ENCODE measurements around the gene ATOSA. TPM values are rescaled to one million over a fixed set of nuclear protein-coding genes. Genes with fewer than 3 reads are reported as not detected.
A peak's percentile ranks its signal among the peaks of the same experiment; 100 is the strongest.

Gene ATOSA
- total and polyA plus RNA-seq, 2 donors from 2014 or later = 17.3 to 38.2 TPM

GRCh38 chr15:52677593-52678467 lies 1.4 kb downstream of the ATOSA start:
- Histone ChIP-seq H3K27ac (ENCODE audit: low read depth in 2 of 2, low read length in 2 of 2) (peak overlapping the region; percentile 98), H3K4me1 (ENCODE audit: control insufficient read depth in 2 of 3, insufficient read depth in 2 of 3, low read depth in 1 of 3, low read length in 3 of 3) (peaks cover 0 to 5% (median 2%) of the 10 kb centered on the region in 3 donors), H3K27me3 (ENCODE audit: control insufficient read depth, insufficient read depth, low read length) (no peaks in the 10 kb centered on the region), H3K9me3 (ENCODE audit: control insufficient read depth in 2 of 3, insufficient read depth in 1 of 3, low read length in 3 of 3) (no peaks in the 10 kb centered on the region), H3K9ac (ENCODE audit: low read length in 3 of 3) (peak overlapping the region; percentile 57 to 60 (median 60)), H3K4me3 (ENCODE audit: low read length in 3 of 3) (peak overlapping the region; percentile 63 to 86 (median 81)), H3K36me3 (ENCODE audit: control insufficient read depth in 2 of 3, insufficient read depth in 3 of 3, low read length in 3 of 3) (peaks cover 0 to 4% (median 0%) of the 10 kb centered on the region in 3 donors)
- intact Hi-C loops (cut with DNase I) = no loop called here
- FAIRE-seq (no peak), DNase-seq (peak; percentile 61 to 84 (median 72))
- TF ChIP-seq CTCF (IDR thresholded peaks at IDR 0.05; ENCODE audit: borderline replicate concordance, extremely low read depth, insufficient read depth) = no peak

DNA sequence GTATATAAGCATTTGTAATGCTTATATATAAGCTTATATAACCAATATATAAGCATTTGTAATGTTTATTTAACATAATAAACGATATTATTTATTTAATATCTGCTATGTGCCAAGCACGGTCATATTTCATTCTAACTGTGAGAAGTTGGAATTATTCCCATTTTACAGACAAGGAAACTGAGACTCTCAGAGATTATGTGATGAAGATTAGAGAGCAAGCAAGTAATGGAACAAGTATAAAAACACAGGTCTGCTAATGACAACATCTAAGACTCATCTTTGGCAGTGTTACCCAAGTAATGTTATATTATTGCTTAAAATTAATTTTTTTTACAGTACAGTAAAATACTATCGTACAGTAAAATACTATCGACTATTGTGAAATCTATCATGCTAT lies 4.4 kb downstream of the ATOSA start:
- Histone ChIP-seq H3K27me3 (ENCODE audit: control insufficient read depth, insufficient read depth, low read length) (no peaks in the 10 kb centered on the region), H3K4me1 (ENCODE audit: control insufficient read depth in 2 of 3, insufficient read depth in 2 of 3, low read depth in 1 of 3, low read length in 3 of 3) (peaks cover 0 to 5% (median 2%) of the 10 kb centered on the region in 3 donors), H3K36me3 (ENCODE audit: control insufficient read depth in 2 of 3, insufficient read depth in 3 of 3, low read length in 3 of 3) (peaks cover 3 to 16% (median 11%) of the 10 kb centered on the region in 3 donors), H3K9me3 (ENCODE audit: control insufficient read depth in 2 of 3, insufficient read depth in 1 of 3, low read length in 3 of 3) (no peaks in the 10 kb centered on the region), H3K27ac (ENCODE audit: low read depth in 2 of 2, low read length in 2 of 2) (no peak overlapping the region), H3K4me3 (ENCODE audit: low read length in 3 of 3) (no peak overlapping the region), H3K9ac (ENCODE audit: low read length in 3 of 3) (no peak overlapping the region)
- intact Hi-C loops (cut with DNase I) = no loop called here
- DNase-seq (no peak), FAIRE-seq (no peak)
- no peak for TF ChIP-seq CTCF (IDR thresholded peaks at IDR 0.05; ENCODE audit: borderline replicate concordance, extremely low read depth, insufficient read depth)

GRCh38 chr15:52673734-52674133 lies 5.5 kb downstream of the ATOSA start:
- TF ChIP-seq CTCF (IDR thresholded peaks at IDR 0.05; ENCODE audit: borderline replicate concordance, extremely low read depth, insufficient read depth) = no peak
- H3K9ac ChIP-seq (ENCODE audit: low read length in 3 of 3) = no peak overlapping the region
- H3K36me3 ChIP-seq (ENCODE audit: control insufficient read depth in 2 of 3, insufficient read depth in 3 of 3, low read length in 3 of 3) = peaks cover 3 to 19% (median 16%) of the 10 kb centered on the region in 3 donors
- DNase-seq (no peak), FAIRE-seq (no peak)
- intact Hi-C loops (cut with DNase I) = no loop called here
- no peaks in the 10 kb centered on the region for H3K27me3 ChIP-seq (ENCODE audit: control insufficient read depth, insufficient read depth, low read length)
- no peak overlapping the region for H3K27ac ChIP-seq (ENCODE audit: low read depth in 2 of 2, low read length in 2 of 2)
- no peak overlapping the region for H3K4me3 ChIP-seq (ENCODE audit: low read length in 3 of 3)
- H3K9me3 ChIP-seq (ENCODE audit: control insufficient read depth in 2 of 3, insufficient read depth in 1 of 3, low read length in 3 of 3) = no peaks in the 10 kb centered on the region
- H3K4me1 ChIP-seq (ENCODE audit: control insufficient read depth in 2 of 3, insufficient read depth in 2 of 3, low read depth in 1 of 3, low read length in 3 of 3) = peaks cover 0 to 5% (median 2%) of the 10 kb centered on the region in 3 donors
